HG02852 (cell line): ENCODE data around the gene CXXC1.
A peak's percentile ranks its signal among the peaks of the same experiment; 100 is the strongest.
"Not testable (repeated sequence)": the region's sequence is repeated elsewhere in the genome, so short reads cannot be mapped to it uniquely, and the experiment has no call there.

ENCODE experiments used
- ATAC-seq: cut with Tn5 transposase; IDR thresholded peaks from one replicate; pipeline ENCODE4 v1.9.1; 2021; ENCODE audit warnings: mild to moderate bottlenecking, moderate library complexity; ENCODE audit not compliant: unreplicated experiment

CXXC1 gene

DNA sequence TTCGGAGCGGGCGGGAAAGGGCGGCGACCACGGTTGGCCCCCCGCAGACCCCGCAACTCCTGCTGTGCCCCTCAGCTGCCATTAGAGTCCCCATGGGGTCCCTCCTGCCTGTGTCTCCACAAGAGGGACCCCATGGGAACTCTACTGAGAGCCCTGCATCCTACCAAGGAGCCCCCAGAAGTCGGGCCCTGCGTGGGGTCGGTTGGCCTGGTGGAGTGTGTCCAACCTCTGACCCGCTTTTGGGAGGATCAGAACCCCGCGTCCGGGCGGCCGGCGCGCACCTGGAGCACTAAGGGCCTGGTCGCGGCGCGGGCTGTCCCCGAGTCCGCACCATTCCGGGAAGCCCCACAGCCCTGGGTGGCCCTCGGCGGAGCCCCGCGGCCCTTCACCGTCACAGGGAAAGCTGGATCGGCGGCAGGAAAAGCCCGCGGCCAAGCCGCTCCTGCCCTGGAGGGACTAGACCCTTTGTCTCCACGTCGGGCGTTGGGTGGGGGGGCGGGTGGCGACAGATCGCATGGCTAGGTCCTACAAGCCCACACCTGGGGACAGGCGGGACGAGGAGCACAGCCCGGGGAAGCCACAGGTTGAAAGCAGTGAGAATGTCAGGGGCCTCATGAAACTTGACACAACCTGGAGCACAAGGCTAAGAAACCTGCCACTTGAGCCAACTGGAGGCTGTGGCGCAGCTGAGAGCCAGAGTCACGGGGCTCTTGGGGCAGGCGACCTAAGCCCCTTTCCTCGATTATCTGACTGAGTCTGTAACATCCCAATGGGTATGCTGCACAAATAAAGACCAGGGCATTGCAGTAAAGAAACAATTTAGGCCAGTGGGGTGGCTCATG lies 11.2 kb upstream of the CXXC1 start:
- peak; percentile 9 for ATAC-seq

- peak; percentile 100 for ATAC-seq
Measured at GRCh38 chr18:50297621-50298442, 10.3 kb upstream of the CXXC1 start.

GRCh38 chr18:50293039-50293438 lies 5.5 kb upstream of the CXXC1 start:
- ATAC-seq, result no peak

DNA sequence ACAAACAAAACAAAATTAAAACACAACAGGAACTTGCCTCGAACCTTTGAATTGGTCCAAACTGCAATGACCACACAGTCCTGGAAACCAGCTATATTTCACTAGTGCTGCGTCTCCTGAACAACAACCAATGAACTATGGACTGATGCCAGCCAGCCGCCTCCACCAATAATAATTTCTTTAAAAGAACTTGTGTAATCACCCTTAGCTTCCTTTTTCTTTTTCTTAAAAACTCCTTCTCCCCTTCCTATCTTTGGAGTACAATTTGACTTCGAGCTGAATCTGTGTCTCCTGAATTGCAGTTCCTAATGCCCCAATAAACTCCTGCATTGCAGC lies 1.6 kb upstream of the CXXC1 start:
- ATAC-seq, result no peak

DNA sequence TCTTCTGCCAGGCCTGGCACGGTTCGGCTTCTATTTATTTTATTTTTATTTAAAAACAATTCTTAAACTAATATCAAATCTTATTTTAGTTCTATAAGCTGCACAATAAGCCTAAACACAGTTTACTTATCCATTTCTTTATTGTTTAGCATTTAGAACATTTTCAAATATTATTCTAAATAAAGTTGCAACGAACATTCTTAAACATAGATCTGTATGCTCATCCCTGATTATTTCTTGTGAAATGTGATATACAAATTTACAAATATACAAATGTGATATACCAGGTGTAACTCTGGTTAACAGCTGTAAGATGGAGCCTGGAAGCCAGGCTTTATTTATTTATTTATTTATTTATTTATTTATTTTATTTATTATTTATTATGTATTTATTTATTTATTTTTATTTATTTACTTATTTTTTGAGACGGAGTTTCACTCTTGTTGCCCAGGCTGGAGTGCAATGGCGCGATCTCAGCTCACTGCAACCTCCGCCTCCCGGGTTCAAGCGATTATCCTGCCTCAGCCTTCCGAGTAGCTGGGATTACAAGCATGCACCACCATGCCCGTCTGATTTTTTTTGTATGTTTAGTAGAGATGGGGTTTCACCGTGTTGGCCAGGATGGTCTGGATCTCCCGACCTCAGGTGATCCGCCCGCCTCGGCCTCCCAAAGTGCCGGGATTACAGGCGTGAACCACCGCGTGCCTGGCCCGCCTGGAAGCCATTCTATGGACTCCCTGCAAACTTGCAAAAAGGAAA lies 1.0 kb upstream of the CXXC1 start:
- not testable (repeated sequence) for ATAC-seq

GRCh38 chr18:50287028-50287440 lies 458 bp downstream of the CXXC1 start:
- ATAC-seq, result no peak

- no peak for ATAC-seq
Measured at GRCh38 chr18:50286391-50287027, 983 bp downstream of the CXXC1 start.

- ATAC-seq, result no peak
Measured at GRCh38 chr18:50285631-50286321, 1.7 kb downstream of the CXXC1 start.

DNA sequence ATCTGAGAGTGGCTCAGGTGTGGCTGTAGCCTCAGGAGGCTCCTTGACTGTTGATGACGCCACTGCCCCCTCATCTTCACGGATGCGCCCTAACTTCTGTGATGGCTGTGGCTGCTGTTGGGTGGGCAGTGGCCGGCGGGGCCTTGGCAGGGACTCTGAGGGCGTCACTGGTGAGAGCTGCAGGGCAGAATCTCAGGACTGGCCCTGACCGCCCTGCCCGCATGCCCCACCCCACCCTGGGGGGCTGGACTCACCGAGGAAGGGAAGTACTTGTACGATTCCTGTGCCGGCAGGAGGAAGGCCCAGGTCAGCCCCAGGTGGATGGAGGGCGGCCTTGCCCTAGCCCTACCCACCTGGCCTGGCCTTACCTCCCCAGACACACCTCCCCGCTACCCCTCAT lies 2.4 kb downstream of the CXXC1 start:
- no peak for ATAC-seq

- ATAC-seq, result no peak
Measured at GRCh38 chr18:50284255-50284885, 3.1 kb downstream of the CXXC1 start.

DNA sequence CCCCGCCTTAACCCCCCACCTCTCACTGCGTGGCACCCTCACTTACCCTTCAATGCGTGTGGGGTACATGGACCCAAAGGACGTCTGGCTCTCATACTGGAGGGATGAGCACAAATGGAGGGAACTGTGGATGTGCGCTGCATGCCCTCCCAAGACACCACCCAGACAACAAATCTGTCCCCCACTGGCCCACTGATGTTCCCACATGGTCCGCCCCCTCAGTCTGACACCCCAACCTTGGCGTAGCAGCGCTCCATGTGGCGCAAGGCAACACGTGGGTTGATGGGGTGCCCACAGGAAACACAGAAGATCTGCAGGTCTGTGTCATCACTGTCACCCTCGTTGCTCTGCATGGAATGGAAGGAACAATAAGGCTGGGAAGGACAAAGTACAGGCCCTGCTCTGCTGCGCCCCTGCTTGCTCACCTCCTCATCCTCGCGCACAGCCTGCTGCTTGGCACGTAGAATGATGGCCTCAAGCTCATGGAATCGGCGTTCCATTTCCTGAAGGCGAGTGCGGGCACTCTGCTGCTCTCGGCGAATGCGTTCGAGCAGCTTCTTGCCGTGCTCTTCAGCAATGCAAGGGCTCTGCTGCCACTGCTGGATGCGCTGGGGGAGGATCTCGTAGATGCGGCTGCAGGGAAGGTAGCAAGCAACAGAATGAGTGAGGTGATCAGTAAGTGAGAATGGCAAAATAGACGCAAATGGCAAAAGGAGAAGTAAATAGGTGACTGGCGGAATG lies 3.9 kb downstream of the CXXC1 start:
- no peak for ATAC-seq

DNA sequence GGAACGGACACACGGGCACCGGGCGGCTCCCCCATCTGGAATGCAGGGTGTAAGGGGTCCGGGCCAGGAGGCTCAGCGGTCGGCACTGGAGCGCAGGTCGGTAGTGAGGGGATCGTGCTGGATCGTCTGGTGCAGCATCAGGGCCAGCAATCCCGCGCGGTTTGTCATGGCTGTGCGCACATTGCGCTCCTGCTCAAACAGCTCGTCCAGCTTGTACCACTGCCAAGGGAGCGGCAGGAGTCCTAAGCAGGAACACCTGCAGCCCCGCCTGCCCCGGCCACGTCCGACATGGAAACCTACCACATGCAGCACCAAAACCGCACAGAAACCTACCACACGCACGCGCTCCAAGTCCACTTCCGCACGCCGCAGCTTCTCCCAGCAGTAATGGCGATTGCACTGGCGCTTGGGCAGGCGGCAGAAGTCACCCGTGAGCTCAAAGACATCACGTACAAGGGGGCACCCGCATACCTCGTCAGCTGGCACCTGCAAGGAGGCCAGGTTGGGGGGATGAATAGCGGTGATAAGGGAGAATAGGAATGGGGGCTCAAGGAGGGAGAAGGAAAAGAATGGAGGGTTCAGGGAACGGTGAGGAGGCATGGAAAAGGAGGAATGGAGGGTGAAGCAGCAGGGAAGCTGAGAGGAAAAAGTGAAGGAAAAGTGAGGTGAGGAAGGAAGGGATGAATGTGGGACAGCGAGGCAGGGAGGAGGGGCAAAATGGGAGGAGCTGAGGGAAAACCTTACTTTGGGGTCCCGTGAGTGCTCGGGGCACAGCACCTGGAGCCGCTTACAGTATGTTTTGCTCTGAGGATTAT lies 4.8 kb downstream of the CXXC1 start:
- no peak for ATAC-seq

DNA sequence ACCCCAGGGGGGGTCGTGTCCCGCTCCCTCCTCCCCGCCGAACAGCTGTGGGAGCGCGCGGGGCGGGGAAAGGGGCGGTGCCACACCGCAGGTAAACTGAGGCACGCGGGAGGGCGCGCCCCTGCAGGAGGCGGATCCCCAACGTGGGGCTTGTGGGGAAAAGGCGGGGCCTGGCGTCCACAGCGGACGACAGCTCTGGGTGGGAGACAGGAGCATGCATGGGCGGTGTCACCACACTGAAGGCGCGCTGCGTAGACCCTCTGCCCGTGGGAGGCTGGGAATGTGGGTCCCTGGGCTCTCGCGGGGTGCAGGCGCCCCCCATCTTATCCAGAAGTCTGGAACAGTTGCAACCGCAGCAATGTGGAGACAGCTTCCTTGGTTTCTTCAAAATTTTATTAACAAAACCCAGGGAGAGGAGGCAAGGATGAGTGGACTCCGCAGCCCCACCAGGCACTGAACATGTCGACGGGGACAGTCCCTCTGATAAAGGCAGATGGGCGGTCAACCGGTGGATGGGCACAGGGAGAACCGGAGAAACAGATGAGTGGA lies 5.4 kb downstream of the CXXC1 start:
- ATAC-seq, result no peak

DNA sequence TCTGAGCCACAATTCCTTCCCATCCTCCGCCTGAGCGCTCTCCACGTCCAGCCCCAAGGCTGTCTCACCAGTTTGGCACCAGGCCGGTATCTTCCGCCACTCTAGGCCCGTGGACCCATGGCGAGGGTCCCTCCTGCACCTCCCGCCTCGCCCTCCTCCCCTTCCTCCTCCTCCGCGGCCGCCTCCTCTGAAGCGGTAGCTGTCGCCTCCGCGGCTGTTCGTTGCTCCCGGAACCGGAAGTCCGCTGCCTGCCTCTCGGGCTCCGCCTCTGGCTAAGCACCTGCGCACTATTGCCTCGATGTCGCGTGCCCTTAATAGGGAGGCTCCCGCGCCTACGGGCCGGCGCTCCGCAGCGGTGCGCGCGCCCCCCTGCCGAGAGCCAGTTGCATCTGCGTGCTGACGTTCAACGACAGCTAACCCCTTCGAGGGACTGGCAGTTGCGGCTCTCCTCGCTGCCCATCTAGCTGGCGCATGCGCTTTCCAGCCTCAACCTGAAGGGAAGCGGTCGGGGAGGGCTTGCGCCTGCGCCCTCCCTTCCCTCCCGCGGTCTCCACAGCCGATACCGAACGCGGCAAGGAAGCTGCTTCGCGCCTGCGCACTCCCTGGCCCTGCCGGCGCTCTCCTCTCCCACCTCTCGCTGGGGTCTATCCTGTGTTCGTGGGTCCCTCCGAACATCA lies 6.1 kb downstream of the CXXC1 start, which contains the start of gene MBD1:
Gene MBD1 (minus strand): TSS at position 229 of the 677 bp plus-strand sequence. CDS start 1,531 bp downstream, outside the sequence.
- peak; percentile 94 for ATAC-seq

DNA sequence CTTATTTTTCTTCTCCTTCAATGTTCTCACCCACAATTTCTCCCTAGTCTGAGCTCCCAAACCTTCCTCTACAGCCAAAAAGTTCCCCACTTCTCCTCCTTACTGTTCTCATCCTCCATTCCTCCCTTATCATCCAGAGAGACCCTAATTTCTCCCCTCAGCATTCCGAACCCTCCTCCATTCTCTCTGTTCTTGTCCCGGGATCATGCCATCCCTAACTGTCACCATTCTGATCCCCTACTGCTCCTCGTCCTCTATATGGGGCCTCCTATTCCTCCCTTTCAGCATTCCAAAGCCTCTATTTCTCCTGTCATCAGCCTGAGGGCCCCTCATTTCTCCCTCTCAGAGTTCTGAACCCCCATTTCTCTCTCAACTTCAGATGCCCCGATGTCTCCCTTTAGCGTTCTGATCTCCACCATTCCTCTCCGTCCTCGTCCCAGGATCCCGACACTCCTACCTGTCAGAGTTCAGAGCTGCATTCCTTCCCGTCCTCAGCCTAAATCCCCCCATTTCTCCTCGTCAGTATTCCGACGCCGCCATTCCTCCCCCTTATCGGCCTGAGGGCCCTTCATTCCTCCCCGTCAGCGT lies 6.7 kb downstream of the CXXC1 start:
- ATAC-seq, result no peak

- no peak for ATAC-seq
Measured at GRCh38 chr18:50279752-50280151, 7.7 kb downstream of the CXXC1 start.

DNA sequence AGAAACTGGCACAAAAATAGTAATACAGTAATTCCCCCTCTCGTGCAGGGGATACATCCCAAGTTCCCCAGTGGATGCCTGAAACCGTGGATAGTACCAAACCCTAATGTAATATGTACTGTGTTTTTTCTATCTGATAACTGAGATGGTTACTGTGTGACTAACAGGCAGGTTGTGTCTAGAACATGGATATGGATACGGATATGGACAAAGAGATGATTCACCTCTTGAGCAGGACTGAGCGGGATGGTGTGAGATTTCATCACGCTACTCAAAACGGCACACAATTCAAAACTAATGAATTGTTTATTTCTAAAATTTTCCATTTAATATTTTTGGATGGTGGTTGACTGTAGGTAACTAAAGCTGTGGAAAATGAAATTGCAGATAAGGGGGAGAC lies 9.6 kb downstream of the CXXC1 start:
- ATAC-seq, result no peak
